HUDEP-2 (cell line): Measurements from ENCODE around the gene PBXIP1.

ENCODE experiments used
- DNase-seq, 76 experiments: peaks; one replicate each; lab custom pipeline; 2025; ENCODE audit not compliant: unreplicated experiment in 76 of 76; lab: John Stamatoyannopoulos, UW

Gene PBXIP1

GRCh38 chr1:154902938-154903566 lies 52.8 kb downstream of the PBXIP1 start:
- DNase-seq = no peak

- DNase-seq = no peak
Measured at GRCh38 chr1:154901591-154901990, 54.3 kb downstream of the PBXIP1 start.

GRCh38 chr1:154899041-154899440 lies 56.9 kb downstream of the PBXIP1 start:
- DNase-seq = no peak

GRCh38 chr1:154896771-154897286 lies 59.1 kb downstream of the PBXIP1 start:
- DNase-seq = no peak

- no peak for DNase-seq
Measured at GRCh38 chr1:154895798-154896197, 60.1 kb downstream of the PBXIP1 start.
